DOHH2 (cell line): ENCODE measurements around the gene JAK1.

ENCODE experiments used
- H3F3A ChIP-seq: fragments of 200-600 bp; sonication (generic), shearing (Covaris generic); 2 replicates; pipeline ENCODE4 v1.6.0; 2016; ENCODE audit warnings: antibody characterized with exemption, mild to moderate bottlenecking; ENCODE audit not compliant: control insufficient read depth, insufficient read depth
- H3K27ac ChIP-seq: fragments of 200-600 bp; sonication (generic); 2 replicates; pipeline ENCODE4 v1.5.1; 2014; ENCODE audit warnings: low read depth, mild to moderate bottlenecking, low read length, moderate library complexity
- H3K27me3 ChIP-seq: fragments of 200-600 bp; sonication (generic); 2 replicates; pipeline ENCODE4 v1.6.1; 2014; ENCODE audit warnings: mild to moderate bottlenecking, low read length, mixed read lengths; ENCODE audit not compliant: control insufficient read depth
- H3K36me3 ChIP-seq: fragments of 200-600 bp; sonication (generic); 2 replicates; pipeline ENCODE4 v1.6.1; 2014; ENCODE audit warnings: mild to moderate bottlenecking, low read length, moderate library complexity, mixed read lengths; ENCODE audit not compliant: control insufficient read depth
- H3K4me1 ChIP-seq: fragments of 200-600 bp; sonication (generic); 2 replicates; pipeline ENCODE4 v1.6.1; 2014; ENCODE audit warnings: mild to moderate bottlenecking, low read length, mixed read lengths; ENCODE audit not compliant: control insufficient read depth
- H3K4me2 ChIP-seq: fragments of 200-600 bp; sonication (generic); 2 replicates; pipeline ENCODE4 v1.6.0; 2014; ENCODE audit warnings: mild to moderate bottlenecking, low read length, moderate library complexity
- H3K4me3 ChIP-seq: fragments of 200-600 bp; sonication (generic); 2 replicates; pipeline ENCODE4 v1.5.1; 2014; ENCODE audit warnings: mild to moderate bottlenecking, low read length, mixed read lengths
- H3K79me2 ChIP-seq: fragments of 200-600 bp; sonication (generic); 2 replicates; pipeline ENCODE4 v1.6.1; 2014; ENCODE audit warnings: mild to moderate bottlenecking, low read length, mixed read lengths; ENCODE audit not compliant: control insufficient read depth
- H3K9me2 ChIP-seq: fragments of 200-600 bp; sonication (generic); replicated peaks from 2 replicates; pipeline ENCODE4 v1.6.1; 2014; ENCODE audit warnings: mild to moderate bottlenecking, low read length, mixed read lengths; ENCODE audit not compliant: control insufficient read depth
- H3K9me3 ChIP-seq: fragments of 200-600 bp; sonication (generic); 2 replicates; pipeline ENCODE4 v1.6.1; 2014; ENCODE audit warnings: antibody characterized with exemption, low read length, mixed read lengths; ENCODE audit not compliant: control insufficient read depth, insufficient read depth
- H4K20me1 ChIP-seq: fragments of 200-600 bp; sonication (generic); 2 replicates; pipeline ENCODE4 v1.6.0; 2014; ENCODE audit warnings: low read depth, mild to moderate bottlenecking, antibody characterized with exemption, low read length, moderate library complexity; ENCODE audit not compliant: control insufficient read depth, insufficient read depth
- CTCF ChIP-seq: fragments of 200-600 bp; sonication (generic); IDR thresholded peaks from one replicate; pipeline ENCODE4 v1.5.1; 2014; ENCODE audit warnings: antibody characterized with exemption, mild to moderate bottlenecking, low read depth, low read length; ENCODE audit not compliant: poor library complexity, severe bottlenecking
- EZH2phosphoT487 ChIP-seq: fragments of 200-600 bp; sonication (generic); IDR thresholded peaks from 2 replicates; pipeline ENCODE4 v1.6.1; 2017; ENCODE audit warnings: borderline replicate concordance, mild to moderate bottlenecking, antibody characterized with exemption, low read length, moderate library complexity, mixed read lengths

JAK1 gene

GRCh38 chr1:64955097-64956009 lies 11.0 kb downstream of the JAK1 start:
- Histone ChIP-seq H3K36me3 (no peaks in the 10 kb centered on the region), H3K4me3 (no peak overlapping the region), H3K79me2 (peaks cover 97% of the 10 kb centered on the region), H3K9me3 (no peaks in the 10 kb centered on the region), H3K4me1 (peaks cover 81% of the 10 kb centered on the region), H3F3A (peaks cover 9% of the 10 kb centered on the region; the same call in 1 of the 2 replicates), H3K27ac (no peak overlapping the region), H3K9me2 (no peaks in the 10 kb centered on the region), H3K4me2 (no peak overlapping the region), H4K20me1 (peaks cover 33% of the 10 kb centered on the region), H3K27me3 (no peaks in the 10 kb centered on the region)
- TF ChIP-seq EZH2phosphoT487 (no peak), CTCF (no peak)

- peaks cover 8% of the 10 kb centered on the region; the same call in 1 of the 2 replicates for H3F3A ChIP-seq
- no peaks in the 10 kb centered on the region for H3K36me3 ChIP-seq
- TF ChIP-seq EZH2phosphoT487 (no peak), CTCF (no peak)
- peaks cover 97% of the 10 kb centered on the region for H3K79me2 ChIP-seq
- H4K20me1 ChIP-seq: peaks cover 38% of the 10 kb centered on the region
- peaks cover 75% of the 10 kb centered on the region for H3K4me1 ChIP-seq
- H3K9me3 ChIP-seq: no peaks in the 10 kb centered on the region
- H3K27ac ChIP-seq: no peak overlapping the region
- peak overlapping the region; percentile 17 for H3K4me2 ChIP-seq
- no peaks in the 10 kb centered on the region for H3K9me2 ChIP-seq
- H3K4me3 ChIP-seq: no peak overlapping the region
- no peaks in the 10 kb centered on the region for H3K27me3 ChIP-seq
Measured at GRCh38 chr1:64953241-64953640, 13.1 kb downstream of the JAK1 start.

GRCh38 chr1:64950284-64950809 lies 16.0 kb downstream of the JAK1 start:
- Histone ChIP-seq H3K4me2 (no peak overlapping the region), H3K9me3 (no peaks in the 10 kb centered on the region), H3K36me3 (no peaks in the 10 kb centered on the region), H4K20me1 (peaks cover 27% of the 10 kb centered on the region), H3K4me3 (no peak overlapping the region), H3K9me2 (no peaks in the 10 kb centered on the region), H3K27me3 (no peaks in the 10 kb centered on the region), H3F3A (no peaks in the 10 kb centered on the region), H3K4me1 (peaks cover 63% of the 10 kb centered on the region), H3K79me2 (peaks cover 98% of the 10 kb centered on the region), H3K27ac (no peak overlapping the region)
- TF ChIP-seq CTCF (no peak), EZH2phosphoT487 (no peak)
